ENCODE results near the gene ACOX1.

The ACOX1 gene

GRCh38 chr17:75978938-75979704, at the start of gene ACOX1, which contains the start of gene TEN1:
ACOX1 (minus strand) TSS chr17:75979166; CDS start chr17:75979073, 93 bp downstream.
TEN1 (plus strand) TSS chr17:75979240; CDS start chr17:75986193, 6,953 bp downstream.
- peak; percentile 98 for DNase-seq (ENCODE audit: low spot score)

- DNase-seq (ENCODE audit: low spot score): no peak
These were observed 48.3 kb upstream of the ACOX1 start, which contains the start of gene EVPL for GRCh38 chr17:76027159-76027839. EVPL (minus strand) TSS chr17:76027306; CDS start chr17:76027198, 108 bp downstream.

GRCh38 chr17:76026714-76027158, 47.8 kb upstream of the ACOX1 start:
- DNase-seq (ENCODE audit: low spot score): no peak

GRCh38 chr17:76025294-76025693, 46.3 kb upstream of the ACOX1 start:
- DNase-seq (ENCODE audit: low spot score): no peak

- no peak for DNase-seq (ENCODE audit: low spot score)
These were observed 45.4 kb upstream of the ACOX1 start for GRCh38 chr17:76024353-76024752.

- DNase-seq (ENCODE audit: low spot score): no peak
These were observed 44.9 kb upstream of the ACOX1 start for GRCh38 chr17:76023900-76024237.

GRCh38 chr17:76022973-76023899, 44.3 kb upstream of the ACOX1 start:
- DNase-seq (ENCODE audit: low spot score): no peak

- DNase-seq (ENCODE audit: low spot score): no peak
These were observed 43.3 kb upstream of the ACOX1 start for GRCh38 chr17:76022285-76022684.

- DNase-seq (ENCODE audit: low spot score): no peak
These were observed 41.0 kb upstream of the ACOX1 start for GRCh38 chr17:76019833-76020467.

- no peak for DNase-seq (ENCODE audit: low spot score)
These were observed 39.8 kb upstream of the ACOX1 start for GRCh38 chr17:76018801-76019200.

GRCh38 chr17:76018340-76018680, 39.3 kb upstream of the ACOX1 start:
- DNase-seq (ENCODE audit: low spot score): no peak

- DNase-seq (ENCODE audit: low spot score): no peak
These were observed 38.7 kb upstream of the ACOX1 start for GRCh38 chr17:76017481-76018339.

GRCh38 chr17:76014925-76015261, 35.9 kb upstream of the ACOX1 start:
- no peak for DNase-seq (ENCODE audit: low spot score)

- DNase-seq (ENCODE audit: low spot score): peak; percentile 77
These were observed 35.3 kb upstream of the ACOX1 start for GRCh38 chr17:76014100-76014924.

- DNase-seq (ENCODE audit: low spot score): no peak
These were observed 34.5 kb upstream of the ACOX1 start for GRCh38 chr17:76013377-76013932.

GRCh38 chr17:76011951-76012350, 33.0 kb upstream of the ACOX1 start:
- no peak for DNase-seq (ENCODE audit: low spot score)

- DNase-seq (ENCODE audit: low spot score): no peak
These were observed 31.1 kb upstream of the ACOX1 start for GRCh38 chr17:76009969-76010661.

- DNase-seq (ENCODE audit: low spot score): no peak
These were observed 30.5 kb upstream of the ACOX1 start for GRCh38 chr17:76009447-76009846.

Data from Ammon's horn (tissue), 1 donor.